ENCODE results near the gene MCU.
"Not testable (repeated sequence)": the region's sequence is repeated elsewhere in the genome, so short reads cannot be mapped to it uniquely, and the experiment has no call there.

Gene MCU

GRCh38 chr10:72691863-72692743 lies at the start of gene MCU:
MCU (plus strand) TSS chr10:72692143; CDS start chr10:72692152, 9 bp downstream.
- peak; percentile 88 for DNase-seq

GRCh38 chr10:72642318-72642717 lies 49.6 kb upstream of the MCU start:
- DNase-seq: no peak

- no peak for DNase-seq
Observed at GRCh38 chr10:72645263-72645858, 46.6 kb upstream of the MCU start.

GRCh38 chr10:72646971-72647370 lies 45.0 kb upstream of the MCU start:
- DNase-seq: not testable (repeated sequence)

GRCh38 chr10:72648301-72648700 lies 43.6 kb upstream of the MCU start:
- DNase-seq: no peak

GRCh38 chr10:72649291-72649690 lies 42.7 kb upstream of the MCU start:
- no peak for DNase-seq

GRCh38 chr10:72653383-72654096 lies 38.4 kb upstream of the MCU start:
- DNase-seq: no peak

- no peak for DNase-seq
Observed at GRCh38 chr10:72654720-72655119, 37.2 kb upstream of the MCU start.

GRCh38 chr10:72658696-72659400 lies 33.1 kb upstream of the MCU start:
- DNase-seq: no peak

GRCh38 chr10:72659694-72660093 lies 32.2 kb upstream of the MCU start:
- DNase-seq: no peak

GRCh38 chr10:72660220-72660619 lies 31.7 kb upstream of the MCU start:
- no peak for DNase-seq

- DNase-seq: no peak
Observed at GRCh38 chr10:72661431-72661830, 30.5 kb upstream of the MCU start.

GRCh38 chr10:72663971-72664370 lies 28.0 kb upstream of the MCU start:
- DNase-seq: no peak

GRCh38 chr10:72665925-72666324 lies 26.0 kb upstream of the MCU start:
- DNase-seq: no peak

- no peak for DNase-seq
Observed at GRCh38 chr10:72667207-72667864, 24.6 kb upstream of the MCU start.

- DNase-seq: no peak
Observed at GRCh38 chr10:72673280-72673679, 18.7 kb upstream of the MCU start.

- DNase-seq: not testable (repeated sequence)
Observed at GRCh38 chr10:72674174-72674573, 17.8 kb upstream of the MCU start.

GRCh38 chr10:72679838-72680241 lies 12.1 kb upstream of the MCU start:
- no peak for DNase-seq

- DNase-seq: no peak
Observed at GRCh38 chr10:72682638-72683037, 9.3 kb upstream of the MCU start.

GRCh38 chr10:72685264-72685921 lies 6.5 kb upstream of the MCU start:
- DNase-seq: no peak

GRCh38 chr10:72686430-72686829 lies 5.5 kb upstream of the MCU start:
- DNase-seq: not testable (repeated sequence)

GRCh38 chr10:72687035-72687434 lies 4.9 kb upstream of the MCU start:
- DNase-seq: no peak
